ENCODE data around the gene CORO2A.

The CORO2A gene

GRCh38 chr9:98150164-98150563 lies 42.3 kb downstream of the CORO2A start:
- no peak for TF ChIP-seq EZH2 (IDR thresholded peaks at IDR 0.05; ENCODE audit: borderline replicate concordance, low read depth, low read length, severe bottlenecking)
- TF ChIP-seq CTCF (IDR thresholded peaks at IDR 0.05; ENCODE audit: borderline replicate concordance, extremely low read depth, low read length, poor library complexity, severe bottlenecking) = no peak
- Histone ChIP-seq H3K4me2 (ENCODE audit: insufficient read depth, low read length) (no peak overlapping the region), H3K27ac (ENCODE audit: low read length) (no peak overlapping the region)

GRCh38 chr9:98149422-98149821 lies 43.0 kb downstream of the CORO2A start:
- ATAC-seq (ENCODE audit: insufficient read depth, low read depth) (no peak), DNase-seq (no peak)
- Histone ChIP-seq H3K27me3 (ENCODE audit: insufficient read depth, low read length, poor library complexity) (no peaks in the 10 kb centered on the region), H3K4me1 (ENCODE audit: insufficient read depth, low read length) (no peaks in the 10 kb centered on the region), H3K4me3 (ENCODE audit: low read depth in 1 of 2, low read length in 2 of 2) (no peak overlapping the region), H3K36me3 (ENCODE audit: insufficient read depth, low read length) (no peaks in the 10 kb centered on the region), H3K4me2 (ENCODE audit: insufficient read depth, low read length) (no peak overlapping the region), H4K20me1 (ENCODE audit: insufficient read depth, low read length) (no peaks in the 10 kb centered on the region), H3K27ac (ENCODE audit: low read length) (no peak overlapping the region), H3K79me2 (ENCODE audit: insufficient read depth, low read length) (no peaks in the 10 kb centered on the region), H3K9ac (ENCODE audit: low read depth, low read length) (no peak overlapping the region), H3K9me3 (ENCODE audit: insufficient read depth, low read length, severe bottlenecking) (no peaks in the 10 kb centered on the region), H2AFZ (ENCODE audit: low read depth, low read length) (no peak overlapping the region)
- TF ChIP-seq EZH2 (IDR thresholded peaks at IDR 0.05; ENCODE audit: borderline replicate concordance, low read depth, low read length, severe bottlenecking) = no peak
- no peak for TF ChIP-seq CTCF (IDR thresholded peaks at IDR 0.05; ENCODE audit: borderline replicate concordance, extremely low read depth, low read length, poor library complexity, severe bottlenecking)

More at GRCh38 chr9:98150164-98150563, 42.3 kb downstream of the CORO2A start:
- Histone ChIP-seq H3K9me3 (ENCODE audit: insufficient read depth, low read length, severe bottlenecking) (no peaks in the 10 kb centered on the region), H4K20me1 (ENCODE audit: insufficient read depth, low read length) (no peaks in the 10 kb centered on the region), H3K4me3 (ENCODE audit: low read depth in 1 of 2, low read length in 2 of 2) (no peak overlapping the region), H3K4me1 (ENCODE audit: insufficient read depth, low read length) (no peaks in the 10 kb centered on the region), H3K27me3 (ENCODE audit: insufficient read depth, low read length, poor library complexity) (no peaks in the 10 kb centered on the region), H3K36me3 (ENCODE audit: insufficient read depth, low read length) (no peaks in the 10 kb centered on the region), H3K9ac (ENCODE audit: low read depth, low read length) (no peak overlapping the region), H3K79me2 (ENCODE audit: insufficient read depth, low read length) (no peaks in the 10 kb centered on the region), H2AFZ (ENCODE audit: low read depth, low read length) (no peak overlapping the region)
- no peak for ATAC-seq (ENCODE audit: insufficient read depth, low read depth)
- no peak for DNase-seq

- no peak for DNase-seq
- Histone ChIP-seq H3K9ac (ENCODE audit: low read depth, low read length) (no peak overlapping the region), H3K9me3 (ENCODE audit: insufficient read depth, low read length, severe bottlenecking) (no peaks in the 10 kb centered on the region), H3K36me3 (ENCODE audit: insufficient read depth, low read length) (no peaks in the 10 kb centered on the region), H3K4me1 (ENCODE audit: insufficient read depth, low read length) (no peaks in the 10 kb centered on the region), H3K79me2 (ENCODE audit: insufficient read depth, low read length) (no peaks in the 10 kb centered on the region), H3K27ac (ENCODE audit: low read length) (no peak overlapping the region), H4K20me1 (ENCODE audit: insufficient read depth, low read length) (no peaks in the 10 kb centered on the region), H3K4me2 (ENCODE audit: insufficient read depth, low read length) (no peak overlapping the region), H2AFZ (ENCODE audit: low read depth, low read length) (no peak overlapping the region), H3K4me3 (ENCODE audit: low read depth in 1 of 2, low read length in 2 of 2) (no peak overlapping the region), H3K27me3 (ENCODE audit: insufficient read depth, low read length, poor library complexity) (no peaks in the 10 kb centered on the region)
- TF ChIP-seq CTCF (IDR thresholded peaks at IDR 0.05; ENCODE audit: borderline replicate concordance, extremely low read depth, low read length, poor library complexity, severe bottlenecking) (no peak), EZH2 (IDR thresholded peaks at IDR 0.05; ENCODE audit: borderline replicate concordance, low read depth, low read length, severe bottlenecking) (no peak)
- ATAC-seq (ENCODE audit: insufficient read depth, low read depth) = no peak
Measured at GRCh38 chr9:98148486-98148885, 44.0 kb downstream of the CORO2A start.

GRCh38 chr9:98147582-98147981 lies 44.9 kb downstream of the CORO2A start:
- no peaks in the 10 kb centered on the region for H3K79me2 ChIP-seq (ENCODE audit: insufficient read depth, low read length)

More at GRCh38 chr9:98147582-98147981, 44.9 kb downstream of the CORO2A start:
- ATAC-seq (ENCODE audit: insufficient read depth, low read depth) = no peak
- H3K4me2 ChIP-seq (ENCODE audit: insufficient read depth, low read length) = no peak overlapping the region
- DNase-seq = no peak
- H2AFZ ChIP-seq (ENCODE audit: low read depth, low read length) = no peak overlapping the region
- H3K27me3 ChIP-seq (ENCODE audit: insufficient read depth, low read length, poor library complexity) = no peaks in the 10 kb centered on the region
- no peak overlapping the region for H3K9ac ChIP-seq (ENCODE audit: low read depth, low read length)
- no peaks in the 10 kb centered on the region for H3K36me3 ChIP-seq (ENCODE audit: insufficient read depth, low read length)
- TF ChIP-seq CTCF (IDR thresholded peaks at IDR 0.05; ENCODE audit: borderline replicate concordance, extremely low read depth, low read length, poor library complexity, severe bottlenecking) = no peak
- TF ChIP-seq EZH2 (IDR thresholded peaks at IDR 0.05; ENCODE audit: borderline replicate concordance, low read depth, low read length, severe bottlenecking) = no peak
- no peaks in the 10 kb centered on the region for H4K20me1 ChIP-seq (ENCODE audit: insufficient read depth, low read length)
- no peak overlapping the region for H3K27ac ChIP-seq (ENCODE audit: low read length)
- no peaks in the 10 kb centered on the region for H3K4me1 ChIP-seq (ENCODE audit: insufficient read depth, low read length)
- no peaks in the 10 kb centered on the region for H3K9me3 ChIP-seq (ENCODE audit: insufficient read depth, low read length, severe bottlenecking)
- no peak overlapping the region for H3K4me3 ChIP-seq (ENCODE audit: low read depth in 1 of 2, low read length in 2 of 2)
